GM19324 (cell line): Measurements from ENCODE around the gene SUMO3.

Experiments
- ATAC-seq: cut with Tn5 transposase; IDR thresholded peaks from one replicate; pipeline ENCODE4 v1.9.1; 2021; ENCODE audit warnings: mild to moderate bottlenecking, moderate library complexity; ENCODE audit not compliant: unreplicated experiment, low FRiP score

The SUMO3 gene

DNA sequence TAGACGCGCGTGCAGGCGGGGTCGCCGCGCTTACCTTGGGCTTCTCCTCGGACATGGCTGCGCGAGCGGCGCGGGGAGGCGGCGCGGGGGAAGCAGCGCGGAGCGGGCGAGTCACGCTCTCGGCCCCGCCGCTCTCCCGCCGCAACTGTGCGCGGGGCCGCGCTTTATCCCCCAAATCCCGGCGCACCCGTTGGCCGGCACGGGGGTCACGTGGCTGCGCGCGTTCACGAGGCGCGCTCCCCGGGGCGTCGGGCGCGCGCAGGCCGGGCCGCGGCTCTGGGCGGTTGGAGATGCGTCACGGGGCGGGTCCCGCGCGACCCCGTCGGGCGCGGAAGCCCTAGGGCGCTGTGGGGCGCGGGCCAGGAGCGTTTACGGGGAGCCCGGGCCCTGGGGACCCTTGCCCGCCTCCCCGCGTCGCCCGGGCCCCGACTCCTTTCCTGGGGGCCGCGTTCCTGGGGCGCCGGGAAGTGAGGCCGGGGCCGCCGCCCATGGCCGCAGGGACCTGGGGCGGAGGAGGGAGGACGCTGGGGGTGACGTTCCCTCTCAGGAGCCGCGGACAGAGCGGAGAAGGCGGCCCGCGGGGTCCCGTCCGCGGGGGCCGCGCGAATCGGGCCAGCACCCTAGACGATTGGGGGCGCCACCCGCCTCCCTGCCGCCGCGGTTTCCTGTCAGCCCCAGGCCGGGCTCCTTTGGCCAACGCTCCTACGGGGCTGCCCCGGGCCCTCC, at the start of gene SUMO3:
TSS of gene SUMO3 (minus strand) at position 149 of the 726 bp plus-strand sequence. CDS start at position 55, 94 bp downstream.
- ATAC-seq = peak; percentile 75

DNA sequence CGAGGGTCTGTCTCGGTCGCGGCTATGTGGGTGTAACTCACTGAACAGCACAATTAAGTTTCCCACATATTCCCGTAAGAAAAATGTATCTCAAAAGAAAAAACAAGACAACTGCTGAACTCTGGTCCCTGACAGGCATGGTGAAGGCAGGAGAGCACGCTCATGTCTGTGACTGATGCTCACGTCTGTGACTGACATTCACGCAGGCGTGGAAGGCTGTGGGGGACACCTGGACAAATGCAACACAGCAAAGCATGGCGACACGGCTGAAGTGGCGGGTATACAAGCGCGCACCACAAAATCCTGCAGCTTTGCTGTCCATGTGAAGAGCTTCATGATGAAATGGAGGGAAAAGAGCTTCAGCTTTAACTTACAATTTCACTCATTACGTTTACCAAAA, 49.6 kb upstream of the SUMO3 start:
- no peak for ATAC-seq

DNA sequence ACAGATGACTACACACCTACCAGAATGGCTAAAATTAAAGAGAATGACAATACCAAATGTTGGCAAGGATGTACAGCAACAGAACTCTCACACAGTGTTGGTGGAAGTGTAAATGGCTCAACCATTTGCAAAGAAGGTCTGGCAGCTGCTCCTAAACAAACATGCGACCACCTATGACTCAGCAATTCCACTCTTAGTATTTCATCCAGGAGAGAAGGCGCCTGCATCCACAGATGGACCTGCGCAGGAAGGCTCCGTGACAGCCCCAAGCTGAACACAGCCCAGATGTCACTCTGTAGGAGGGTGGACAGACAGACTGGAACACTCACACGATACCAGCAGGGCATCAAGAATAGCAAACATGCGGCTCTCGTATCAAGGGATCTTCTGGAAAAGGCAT, 48.9 kb upstream of the SUMO3 start:
- no peak for ATAC-seq

DNA sequence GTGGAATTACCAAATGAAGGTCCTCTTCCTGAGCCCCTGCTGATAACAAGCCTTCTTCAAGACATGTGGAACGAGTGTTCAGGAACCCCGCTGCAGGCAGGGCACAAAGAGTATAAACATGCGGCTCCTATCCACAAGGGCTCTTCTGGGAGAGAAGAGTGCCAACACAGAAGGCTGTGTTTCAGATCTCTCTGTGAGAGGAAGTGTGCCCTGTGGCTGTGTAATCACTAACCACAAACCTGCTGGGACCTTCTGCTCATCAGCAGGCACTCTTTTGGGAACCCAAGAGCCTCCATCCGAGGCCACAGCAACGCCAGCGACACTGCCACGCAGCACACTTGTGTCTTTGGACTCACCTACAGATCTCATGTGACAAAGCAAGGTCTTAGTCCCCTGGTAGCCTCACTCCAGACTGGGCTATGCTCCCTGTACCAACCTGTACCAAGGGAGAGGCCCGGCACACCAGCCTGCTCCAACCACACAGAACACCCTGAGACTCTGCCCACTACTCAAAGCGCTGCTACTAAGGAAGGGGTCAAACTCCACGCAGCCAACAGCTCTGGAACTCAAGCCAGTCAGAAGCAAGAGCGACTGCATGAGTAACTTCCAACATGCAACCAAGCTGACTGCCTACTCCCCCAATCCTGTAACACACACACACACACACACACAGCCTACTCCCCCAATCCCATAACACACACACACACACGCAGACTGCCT, 47.9 kb upstream of the SUMO3 start:
- peak; percentile 65 for ATAC-seq

DNA sequence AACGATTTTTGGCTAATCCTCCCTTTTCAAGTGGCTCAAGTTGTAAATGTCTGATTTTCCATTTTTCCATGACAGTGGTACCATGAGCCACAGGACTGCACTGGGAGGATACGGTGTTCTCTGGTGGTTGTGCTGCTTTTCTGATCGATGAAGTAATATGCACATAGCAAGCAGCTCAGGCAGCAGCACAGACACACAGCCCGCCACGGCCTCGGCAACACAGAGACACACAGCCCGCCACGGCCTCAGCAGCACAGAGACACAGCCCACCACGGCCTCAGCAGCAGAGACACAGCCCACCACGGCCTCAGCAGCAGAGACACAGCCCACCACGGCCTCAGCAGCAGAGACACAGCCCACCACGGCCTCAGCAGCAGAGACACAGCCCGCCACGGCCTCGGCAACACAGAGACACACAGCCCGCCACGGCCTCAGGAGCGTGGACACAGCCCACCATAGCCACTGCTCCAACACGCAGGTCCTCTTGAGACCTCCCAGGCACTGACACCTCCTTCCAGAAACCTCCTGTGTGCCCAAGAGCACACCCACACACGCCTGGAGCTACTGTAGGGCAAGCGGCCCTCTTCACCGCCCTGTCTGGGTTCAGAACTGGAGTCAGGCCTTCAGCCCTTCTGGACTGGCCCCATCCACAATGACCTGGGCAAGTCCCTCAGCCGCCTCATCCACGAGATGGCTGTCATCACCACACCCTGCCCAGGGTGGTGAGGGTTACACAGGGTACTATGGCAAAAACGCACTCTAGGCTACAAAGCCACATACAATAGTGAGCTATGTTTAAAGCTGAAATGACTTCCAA, 45.2 kb upstream of the SUMO3 start:
- no peak for ATAC-seq

DNA sequence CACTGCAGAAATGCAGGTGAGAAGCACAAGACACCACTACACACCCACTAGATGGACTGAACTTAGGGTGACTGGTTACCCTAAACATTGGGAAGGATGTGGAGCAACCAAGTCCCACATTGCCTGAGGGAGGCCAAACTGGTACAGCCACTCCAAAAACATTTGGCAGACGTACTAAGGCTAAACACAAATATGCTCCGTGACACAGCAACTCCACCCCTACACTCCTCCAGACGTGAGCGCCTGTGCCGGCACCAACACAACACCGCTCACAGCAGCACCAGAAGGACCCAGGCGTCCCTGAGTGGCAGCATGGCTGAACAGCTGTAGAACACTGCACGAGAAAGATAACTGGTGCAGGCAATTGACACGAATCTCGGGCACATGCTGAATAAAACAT, 40.9 kb upstream of the SUMO3 start:
- no peak for ATAC-seq

DNA sequence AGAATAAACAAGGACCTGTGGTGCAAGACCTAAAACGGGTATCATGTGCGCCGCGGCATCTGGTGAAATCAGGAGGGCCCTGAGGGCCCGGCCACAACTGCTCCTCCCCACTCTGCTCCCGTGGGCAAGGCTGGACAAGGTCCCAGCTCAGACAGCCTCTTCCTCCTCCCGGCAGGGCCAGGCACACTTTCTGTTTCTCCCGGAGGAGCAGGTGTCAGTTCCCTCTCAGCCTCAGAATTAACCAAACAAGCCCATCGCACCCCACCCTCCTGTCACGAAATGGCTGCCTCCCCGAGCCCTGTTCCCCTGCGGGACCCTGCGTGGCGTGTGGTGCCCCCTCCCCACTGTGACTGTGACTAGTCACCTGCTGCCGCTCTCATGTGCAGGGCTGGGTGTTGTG, 40.4 kb upstream of the SUMO3 start:
- no peak for ATAC-seq

DNA sequence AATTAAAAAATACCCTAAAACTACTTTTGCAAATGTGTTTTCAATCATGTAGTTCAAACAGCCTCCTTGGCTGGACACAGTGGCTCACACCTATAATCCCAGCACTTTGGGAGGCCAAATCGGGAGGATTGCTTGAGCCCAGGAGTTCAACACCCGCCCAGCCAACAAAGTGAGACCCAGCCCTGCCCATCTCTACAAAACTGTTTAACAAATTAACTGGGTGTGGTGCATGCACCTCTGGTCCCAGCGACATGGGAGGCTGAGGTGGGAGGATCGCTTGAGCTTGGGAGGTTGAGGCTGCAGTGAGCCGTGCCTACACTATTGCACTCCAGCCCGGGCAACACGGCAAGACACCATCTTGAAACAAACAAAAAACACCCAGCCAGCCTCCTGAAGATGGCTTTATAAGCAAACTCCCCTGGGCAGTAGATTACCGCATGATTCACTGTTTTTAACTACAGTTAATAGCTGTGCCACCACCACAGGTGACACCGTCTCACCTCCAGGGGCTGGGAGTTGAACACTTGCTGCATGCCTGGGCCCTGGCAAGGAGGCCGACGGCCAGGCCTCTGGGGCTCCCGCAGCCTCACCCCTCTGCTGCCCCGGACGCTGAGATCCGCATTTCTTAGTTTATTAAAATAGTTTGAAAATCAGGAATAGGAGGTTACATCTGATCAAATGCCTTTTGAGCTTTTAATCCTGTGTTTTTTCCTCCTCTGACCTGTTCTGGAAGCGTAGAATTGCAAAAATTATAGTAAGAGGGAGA, 39.4 kb upstream of the SUMO3 start:
- ATAC-seq = no peak

DNA sequence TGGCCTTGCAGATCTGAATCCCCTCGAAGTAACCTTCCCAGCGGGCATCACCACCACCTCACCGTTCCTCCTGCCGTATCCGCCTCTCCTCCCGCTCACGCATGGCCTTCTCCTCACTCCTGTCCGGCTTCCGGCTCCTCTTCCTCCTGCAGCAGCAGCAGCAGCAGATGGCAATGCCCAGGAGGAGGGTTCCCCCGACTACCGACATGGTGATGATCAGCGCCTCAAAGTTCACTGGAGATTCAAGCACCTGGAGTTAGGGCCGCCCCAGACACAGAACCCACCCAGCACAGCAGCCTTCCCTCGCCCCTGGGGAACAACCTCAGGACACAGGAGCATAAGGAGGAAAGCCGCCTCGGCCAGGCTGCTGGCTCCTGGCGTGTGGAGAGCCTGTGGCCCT, 38.3 kb upstream of the SUMO3 start:
- no peak for ATAC-seq

DNA sequence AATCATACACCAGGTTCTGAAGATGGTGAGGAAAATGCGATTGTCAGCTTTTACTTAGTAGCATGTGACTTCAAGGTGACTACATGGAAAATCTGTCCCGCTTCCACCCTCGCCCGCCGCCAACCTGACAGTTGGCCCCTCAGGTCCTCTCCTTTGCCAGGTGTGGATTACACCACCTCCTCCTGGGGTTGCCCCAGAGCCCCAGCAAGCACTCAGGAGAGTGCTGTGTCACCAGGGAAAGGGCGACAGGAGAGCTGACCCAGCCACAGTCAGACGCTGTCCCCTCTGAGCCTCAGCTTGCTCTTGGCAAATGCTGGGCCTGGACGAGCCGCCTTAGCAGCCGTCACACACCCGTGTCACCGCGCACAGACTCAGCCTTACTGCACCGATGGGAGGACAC, 37.7 kb upstream of the SUMO3 start:
- no peak for ATAC-seq

DNA sequence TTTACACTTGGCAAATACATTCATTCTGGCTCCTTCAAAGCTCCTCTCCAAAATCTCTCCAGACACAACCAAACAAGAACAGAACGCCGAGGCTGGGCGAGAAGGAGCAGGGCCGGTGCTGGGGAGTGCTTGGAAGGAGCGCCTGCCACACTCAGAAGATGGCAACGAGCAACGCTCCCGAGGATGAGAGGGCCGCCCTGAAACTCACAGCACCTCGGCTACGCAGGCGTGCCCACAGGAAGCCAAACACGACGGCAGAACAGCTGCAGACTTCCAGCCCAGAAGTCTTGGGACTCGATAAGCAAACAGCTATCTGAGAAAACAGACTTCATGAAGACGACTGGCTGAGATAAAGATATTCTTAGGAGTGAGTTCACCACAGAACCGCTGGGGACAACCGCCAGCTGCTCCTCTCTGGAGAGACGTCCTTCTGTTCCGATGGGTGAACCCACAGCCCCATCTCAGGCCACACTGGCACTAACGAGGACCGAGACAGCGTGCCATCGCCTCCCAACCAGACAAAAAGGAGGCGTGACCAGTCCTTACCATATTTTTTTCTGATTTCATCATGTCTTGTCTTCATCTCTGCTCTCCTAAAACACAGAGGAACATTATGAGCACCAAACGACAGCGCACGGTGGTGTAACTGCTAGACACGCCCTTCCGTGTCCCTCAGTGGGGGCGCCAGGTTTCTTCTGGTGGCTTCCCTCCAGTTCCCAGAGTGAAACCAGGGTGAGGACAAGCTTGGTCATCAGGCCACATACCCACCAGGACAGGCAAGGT, 37.0 kb upstream of the SUMO3 start:
- no peak for ATAC-seq

DNA sequence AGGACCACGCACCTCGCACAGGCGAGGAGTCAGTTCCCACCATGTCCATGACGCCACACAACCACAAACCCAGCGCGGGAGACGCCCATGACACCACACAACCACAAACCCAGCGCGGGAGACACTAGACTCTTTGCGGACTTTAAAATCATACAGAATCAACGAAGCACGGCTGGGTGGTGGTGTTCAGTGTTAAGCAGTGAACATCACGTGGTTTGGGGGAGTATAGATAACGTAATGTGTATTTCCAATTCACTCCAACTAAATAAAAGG, 36.5 kb upstream of the SUMO3 start:
- ATAC-seq = no peak

DNA sequence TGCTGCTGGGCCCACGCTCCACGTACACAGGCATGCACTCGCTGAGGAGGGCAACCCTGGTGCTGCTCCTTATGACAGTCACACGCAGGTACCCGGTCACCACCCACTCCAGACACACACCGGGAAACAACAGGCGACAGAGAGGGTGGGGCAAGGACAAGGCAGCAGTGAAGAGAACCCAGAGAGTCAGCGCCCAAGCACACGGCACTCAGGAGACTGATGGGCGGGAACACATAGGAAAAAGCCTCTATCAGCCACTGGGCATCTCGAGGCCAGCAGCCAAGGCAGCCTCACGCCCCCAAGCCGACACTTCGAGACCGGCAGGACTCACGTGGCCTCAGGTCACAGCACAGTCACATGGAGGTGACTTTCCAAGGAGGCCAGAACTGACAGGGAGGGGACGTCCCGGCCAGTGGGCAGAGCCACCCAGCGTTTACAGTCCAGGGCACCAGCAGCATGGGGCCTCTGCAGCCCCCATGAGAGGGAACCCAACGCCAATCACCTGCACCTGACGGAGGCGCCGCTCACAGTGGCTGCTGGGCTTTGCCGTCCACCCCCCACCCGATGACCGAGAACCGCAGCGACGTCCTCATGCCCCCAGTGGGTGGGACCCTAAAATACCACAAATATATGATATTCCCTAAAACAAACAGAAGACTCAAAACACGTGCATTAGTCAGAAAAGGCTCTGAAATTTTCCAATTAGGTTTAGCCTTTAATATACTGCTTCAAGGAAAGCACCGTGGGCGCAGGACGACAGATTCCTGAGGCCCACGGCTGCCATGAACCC, 35.9 kb upstream of the SUMO3 start:
- ATAC-seq = no peak

DNA sequence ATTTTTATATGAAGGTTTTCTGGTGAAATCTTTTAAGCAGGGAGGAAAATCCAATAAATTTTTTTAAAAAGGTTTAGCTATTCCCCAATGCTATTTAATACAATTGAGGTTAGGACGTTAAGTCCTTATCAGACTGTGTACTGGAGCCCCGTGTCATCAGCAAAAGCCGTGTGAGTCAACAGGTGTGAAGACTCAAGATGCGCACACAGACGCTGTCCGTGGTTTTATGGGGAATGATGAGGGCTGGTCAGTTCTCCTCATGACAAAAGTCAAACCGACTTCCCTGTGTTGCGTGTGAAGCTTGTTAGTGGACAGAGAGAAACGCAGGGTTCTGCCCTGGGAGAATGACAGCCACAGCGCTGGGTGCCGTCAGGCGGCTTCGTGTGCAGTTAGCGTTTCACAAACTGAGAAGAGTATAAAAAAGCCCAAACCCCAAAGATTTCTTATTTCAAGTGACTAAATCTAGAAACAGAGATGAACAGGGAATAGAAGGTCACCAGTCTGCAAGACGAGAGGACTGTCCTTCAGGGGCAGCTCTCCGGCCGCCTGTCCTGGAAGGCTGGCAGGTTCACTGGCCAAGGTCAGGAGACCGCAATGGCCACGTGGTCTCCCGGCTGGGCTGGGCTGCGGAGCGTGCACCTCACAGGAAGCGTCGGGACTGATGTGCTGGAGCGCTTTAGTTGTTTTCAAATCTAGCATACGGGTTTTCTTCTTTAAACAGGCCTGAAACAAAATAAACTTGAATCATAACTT, 33.2 kb upstream of the SUMO3 start:
- ATAC-seq = no peak

DNA sequence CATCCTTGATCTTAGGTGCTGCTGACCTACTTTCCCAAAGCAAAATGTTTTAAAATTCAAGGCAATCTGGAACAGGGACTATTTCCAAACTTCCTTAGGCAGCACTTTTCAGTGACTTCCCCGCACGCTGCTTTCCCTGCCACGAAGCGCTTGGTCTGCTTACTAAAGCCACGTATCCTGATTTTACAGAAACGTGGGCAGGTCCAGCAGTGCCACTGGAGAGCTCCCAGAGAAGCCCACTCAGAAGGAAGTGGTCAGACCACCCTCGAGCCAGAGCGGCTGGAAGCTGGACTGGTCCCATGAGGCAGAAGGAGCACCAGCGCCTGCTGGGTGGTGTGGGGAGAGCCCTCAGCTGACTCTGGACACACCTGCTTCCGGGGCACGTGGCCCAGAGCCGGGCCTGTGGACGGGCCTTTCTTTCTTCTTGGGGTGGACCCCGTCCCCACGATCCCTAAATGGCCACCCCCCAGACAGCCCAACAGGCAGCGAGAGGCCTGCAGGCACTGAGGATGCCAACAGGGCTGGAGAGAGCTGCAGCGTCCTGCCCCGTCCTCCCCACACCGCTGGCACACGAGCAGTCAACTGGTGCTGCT, 32.4 kb upstream of the SUMO3 start:
- ATAC-seq = no peak

DNA sequence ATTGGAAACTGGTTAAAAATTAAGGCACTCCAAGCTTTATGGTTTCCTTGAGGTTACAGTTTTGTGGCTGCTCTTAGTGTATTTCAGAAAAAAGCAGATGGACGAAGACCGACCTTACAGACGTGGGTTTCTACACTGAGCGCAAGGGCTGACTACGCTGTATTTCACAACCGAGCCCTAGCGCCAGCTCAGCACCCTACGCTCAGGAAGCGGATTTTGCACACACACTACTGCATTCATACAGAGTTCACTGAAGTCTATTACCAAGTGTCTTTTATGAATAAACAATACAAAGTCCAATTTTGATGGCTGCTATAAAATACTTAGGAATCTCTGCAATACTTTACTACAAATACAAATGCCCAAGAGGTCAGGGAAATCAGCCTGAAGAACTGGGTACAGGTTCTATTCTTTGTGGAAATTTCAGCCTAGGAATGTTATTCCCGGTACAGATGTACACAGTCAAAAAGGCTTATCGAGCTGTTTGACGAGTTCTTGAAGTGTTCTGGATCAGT, 31.8 kb upstream of the SUMO3 start:
- no peak for ATAC-seq

DNA sequence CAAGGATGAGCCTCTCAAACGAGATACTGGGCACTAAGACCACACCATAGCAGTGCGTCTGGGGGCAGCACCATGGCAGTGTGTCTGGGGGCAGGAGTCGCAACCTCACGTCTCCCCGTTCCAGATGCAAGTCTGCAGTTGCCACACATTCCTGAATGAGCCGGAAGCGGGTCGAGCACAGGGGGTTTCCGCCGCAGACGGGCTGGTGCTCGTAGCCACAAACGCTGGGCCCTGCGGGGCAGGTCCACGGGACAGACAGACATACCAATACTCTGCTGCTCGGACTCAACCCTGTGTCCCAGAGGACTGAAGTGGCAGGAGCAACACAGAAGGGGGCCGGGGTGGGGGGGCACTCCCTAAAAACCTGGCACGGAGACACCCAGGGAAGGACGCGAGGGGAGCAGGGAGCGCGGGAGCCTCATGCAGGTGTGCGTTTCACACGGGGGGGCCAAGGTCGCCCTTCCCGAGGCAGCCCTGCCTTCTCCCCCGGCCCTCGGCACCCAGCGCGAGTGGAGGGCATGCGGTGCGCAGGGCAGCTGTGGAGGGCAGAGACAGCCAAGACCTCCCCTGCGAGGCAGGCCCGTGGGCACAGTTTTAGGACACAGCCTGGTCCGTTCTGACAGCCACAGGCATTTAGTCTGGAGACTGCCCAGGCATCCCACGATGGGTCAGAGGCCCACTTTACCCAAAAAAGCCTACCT, 31.1 kb upstream of the SUMO3 start:
- ATAC-seq = no peak
